Activated CD8-positive, alpha-beta memory T cell treated with anti-CD3 and anti-CD28 coated beads for 1 hour (primary cell): ENCODE data around the gene KRT82.
A peak's percentile ranks its signal among the peaks of the same experiment; 100 is the strongest.

ENCODE experiments used
- DNase-seq, 2 donors: peaks; one replicate each; pipeline ENCODE4 v3.0.0-alpha.2; 2020; ENCODE audit warnings: low read depth in 1 of 2; ENCODE audit errors: extremely low read depth in 1 of 2

KRT82 gene

GRCh38 chr12:52363111-52363679 is 42.9 kb downstream of the KRT82 start:
- no peak for DNase-seq

- no peak for DNase-seq
Measured at GRCh38 chr12:52362118-52362726, 43.9 kb downstream of the KRT82 start.

- DNase-seq, result no peak
Measured at GRCh38 chr12:52361553-52361952, 44.6 kb downstream of the KRT82 start.

GRCh38 chr12:52360663-52361271 is 45.4 kb downstream of the KRT82 start:
- DNase-seq, result no peak

- no peak for DNase-seq
Measured at GRCh38 chr12:52360106-52360662, 46.0 kb downstream of the KRT82 start.

GRCh38 chr12:52359621-52360061 is 46.5 kb downstream of the KRT82 start:
- DNase-seq, result no peak

- DNase-seq, result no peak
Measured at GRCh38 chr12:52358575-52359350, 47.4 kb downstream of the KRT82 start.

- no peak for DNase-seq
Measured at GRCh38 chr12:52356762-52357580, 49.2 kb downstream of the KRT82 start.

GRCh38 chr12:52356031-52356761 is 49.9 kb downstream of the KRT82 start:
- no peak for DNase-seq

- DNase-seq, result no peak
Measured at GRCh38 chr12:52355176-52355575, 51.0 kb downstream of the KRT82 start.

GRCh38 chr12:52354200-52354599 is 51.9 kb downstream of the KRT82 start:
- no peak for DNase-seq

- DNase-seq, result no peak
Measured at GRCh38 chr12:52353766-52354165, 52.4 kb downstream of the KRT82 start.

- no peak for DNase-seq
Measured at GRCh38 chr12:52352951-52353350, 53.2 kb downstream of the KRT82 start.

GRCh38 chr12:52351196-52352059 is 54.7 kb downstream of the KRT82 start:
- peak; percentile 26 to 43 for DNase-seq

GRCh38 chr12:52350786-52351185 is 55.3 kb downstream of the KRT82 start:
- DNase-seq, result no peak

GRCh38 chr12:52350021-52350620 is 56.0 kb downstream of the KRT82 start:
- DNase-seq, result no peak

GRCh38 chr12:52349196-52349595 is 56.9 kb downstream of the KRT82 start:
- no peak for DNase-seq
